Cardiac septum (tissue), 1 donor: ENCODE data around the gene BCL2. TPM values are rescaled to one million over a fixed set of nuclear protein-coding genes. Genes with fewer than 3 reads are reported as not detected.
A peak's percentile ranks its signal among the peaks of the same experiment; 100 is the strongest.

Source experiments
- DNase-seq: peaks from one replicate; pipeline ENCODE4 v3.0.0-alpha.2; 2020; ENCODE audit warnings: low spot score
- intact Hi-C: fragments of 100-400 bp; cut with DNase I; formaldehyde crosslinking; loops from one replicate; pipeline ENCODE4 v1.14.0; 2022
- total RNA-seq: library from RNA; stranded (reverse); fragmentation: NEBNext Ultra II Directional; extraction: Animal tissue kit (Norgen Biotek cat#: 25700); gene quantifications from one replicate; pipeline ENCODE4 v1.2.1, GENCODE V29; 2021
- donor health status: DM: no; HTN: no; CAD: no.

The BCL2 gene
- total RNA-seq, 1 donor from 2014 or later: 25.9 TPM

DNA sequence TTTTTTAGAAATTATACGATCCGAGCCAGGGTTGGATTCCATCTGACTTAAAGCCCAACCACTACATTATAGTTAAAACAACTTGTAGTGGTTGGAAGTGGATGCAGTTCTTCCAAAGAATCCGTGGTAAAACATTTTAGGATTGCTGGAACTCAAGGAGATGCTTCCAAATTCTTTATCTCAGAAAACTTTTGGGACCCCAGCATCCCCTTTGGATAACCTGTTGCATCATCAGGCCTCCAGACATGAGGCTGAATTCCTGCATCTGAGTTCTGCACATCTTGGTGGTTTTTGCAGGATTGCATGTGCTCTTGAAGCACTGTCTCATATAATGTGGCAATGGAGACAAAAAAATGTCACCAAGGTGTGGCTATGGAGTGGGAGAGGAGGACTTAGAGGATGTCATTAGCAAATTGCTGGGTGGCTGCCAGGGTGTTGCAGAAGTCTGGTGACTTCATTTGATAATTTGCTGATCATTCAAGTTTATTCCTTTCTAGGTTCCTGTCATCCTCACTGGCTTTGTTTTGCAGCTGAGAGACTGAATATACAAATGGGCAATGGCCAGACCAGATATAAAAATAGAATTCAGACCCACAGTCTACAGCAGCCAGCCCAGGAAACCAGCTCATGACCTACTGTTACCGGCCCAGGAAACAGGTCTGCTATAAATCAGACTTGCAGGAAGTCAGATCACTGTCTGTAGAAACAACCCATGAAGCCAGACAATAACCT is 207.7 kb downstream of the BCL2 start:
- DNase-seq: no peak

DNA sequence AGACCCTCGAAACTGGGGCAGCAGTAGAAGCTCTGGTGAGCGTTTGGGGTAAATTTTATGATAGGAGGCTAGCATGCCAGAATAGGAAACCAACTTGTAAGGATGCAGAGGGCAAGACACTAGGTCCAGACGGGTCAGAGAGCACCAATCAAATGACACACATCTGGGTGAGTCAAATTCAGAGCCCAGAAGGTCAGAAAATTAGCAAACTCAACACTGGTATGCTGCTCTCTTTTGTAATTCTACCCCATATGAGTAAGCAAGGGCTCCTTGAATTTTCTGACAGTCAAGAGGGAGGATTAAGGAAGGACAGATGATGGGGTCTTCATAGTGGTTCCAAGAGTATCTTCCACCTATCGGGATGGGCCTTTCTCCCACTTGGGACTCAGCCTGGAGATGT is 209.8 kb downstream of the BCL2 start:
- intact Hi-C loops: no loop called here

More for the DNA sequence above, 207.7 kb downstream of the BCL2 start:
- intact Hi-C loops: no loop called here

DNA sequence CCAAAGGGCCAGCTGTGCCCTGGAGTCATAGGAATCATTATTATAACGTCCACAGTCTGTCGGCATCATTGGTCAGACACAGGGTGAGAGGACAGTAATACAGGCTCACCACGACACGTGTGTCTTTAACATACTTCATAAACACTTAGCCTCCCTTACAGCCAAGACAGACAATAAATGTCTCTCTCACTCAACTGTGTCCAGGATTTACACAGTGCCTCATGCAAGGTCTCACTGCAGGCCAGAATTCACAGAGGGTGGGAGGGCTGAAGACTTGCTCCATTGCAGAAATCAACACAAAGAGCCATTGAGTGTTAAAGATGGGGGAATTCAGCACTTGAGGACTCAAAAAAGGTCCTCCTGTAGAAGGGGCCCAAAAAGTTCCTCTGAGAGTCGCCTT is 210.5 kb downstream of the BCL2 start:
- DNase-seq: no peak
- intact Hi-C loops: no loop called here

More for the DNA sequence above, 209.8 kb downstream of the BCL2 start:
- no peak for DNase-seq

DNA sequence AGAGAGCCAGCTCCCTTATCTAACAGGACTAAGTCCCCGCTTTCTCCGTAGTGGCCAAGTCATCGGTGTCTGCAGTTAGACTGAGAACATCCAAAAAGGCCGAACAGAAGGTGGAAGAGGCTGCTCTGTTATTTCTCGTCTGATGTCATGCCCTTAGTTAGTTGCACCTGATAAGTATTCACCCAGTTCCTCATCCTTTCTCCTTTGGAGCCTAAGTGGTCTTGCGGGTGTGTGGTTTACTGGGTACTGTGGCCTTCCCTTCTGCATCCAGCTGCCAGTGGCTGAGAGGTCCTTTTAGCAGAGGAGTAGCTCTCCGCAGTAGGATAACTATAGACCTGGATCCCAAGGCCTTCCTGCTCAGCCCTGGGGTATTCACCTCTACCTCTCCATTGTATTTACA is 211.6 kb downstream of the BCL2 start:
- intact Hi-C loops: no loop called here
- no peak for DNase-seq

DNA sequence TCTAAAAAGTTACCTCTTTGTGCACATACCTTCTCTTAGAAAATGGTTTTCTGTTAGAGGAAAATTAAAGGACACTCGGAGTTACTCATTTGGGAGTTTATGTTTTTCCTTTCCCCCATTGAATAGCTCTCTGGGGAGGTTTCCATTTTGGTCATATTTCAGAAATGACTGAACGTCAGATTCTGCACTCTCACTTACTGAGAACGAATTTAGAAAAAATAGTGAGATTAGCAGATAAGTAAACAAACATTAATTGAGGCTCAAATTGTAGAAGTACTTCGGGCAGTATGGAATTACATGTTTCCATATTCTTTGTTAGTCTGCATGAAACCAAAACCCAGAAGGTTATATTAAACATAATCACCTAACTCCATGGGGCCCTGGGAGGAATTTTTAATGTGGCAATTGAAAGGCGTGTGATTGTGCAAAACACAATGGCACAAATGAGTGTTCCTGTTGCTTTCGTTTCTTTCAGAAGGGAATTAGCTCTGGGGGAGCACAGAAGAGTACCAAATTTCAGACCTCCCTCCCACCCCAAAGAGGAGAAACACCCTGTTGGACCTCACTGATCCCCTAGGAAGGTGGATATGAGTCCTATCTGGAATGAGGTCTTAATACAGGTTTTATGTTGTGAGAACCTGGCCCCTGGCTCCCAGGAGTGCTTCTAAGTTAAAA is 212.3 kb downstream of the BCL2 start:
- intact Hi-C loops: no loop called here
- DNase-seq: no peak

DNA sequence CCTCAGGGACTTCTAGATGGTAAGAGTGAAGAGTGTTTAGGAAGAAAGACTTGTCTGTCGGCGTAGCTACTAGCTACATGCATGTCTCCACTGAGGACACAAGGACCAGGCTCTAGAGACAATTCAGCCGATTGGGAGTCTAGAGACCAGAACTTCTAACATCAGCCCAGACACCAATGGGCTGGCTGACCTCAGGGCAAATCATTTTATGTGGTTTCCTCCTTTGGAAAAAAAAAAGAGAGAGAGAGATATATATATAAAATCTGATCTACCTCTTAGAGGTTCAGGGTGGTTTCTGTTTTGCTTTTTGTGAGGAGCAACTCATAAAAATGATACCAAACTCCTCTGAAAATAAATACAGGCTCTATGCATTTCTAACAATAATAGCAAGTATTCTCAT is 212.8 kb downstream of the BCL2 start:
- no peak for DNase-seq
- intact Hi-C loops: no loop called here

DNA sequence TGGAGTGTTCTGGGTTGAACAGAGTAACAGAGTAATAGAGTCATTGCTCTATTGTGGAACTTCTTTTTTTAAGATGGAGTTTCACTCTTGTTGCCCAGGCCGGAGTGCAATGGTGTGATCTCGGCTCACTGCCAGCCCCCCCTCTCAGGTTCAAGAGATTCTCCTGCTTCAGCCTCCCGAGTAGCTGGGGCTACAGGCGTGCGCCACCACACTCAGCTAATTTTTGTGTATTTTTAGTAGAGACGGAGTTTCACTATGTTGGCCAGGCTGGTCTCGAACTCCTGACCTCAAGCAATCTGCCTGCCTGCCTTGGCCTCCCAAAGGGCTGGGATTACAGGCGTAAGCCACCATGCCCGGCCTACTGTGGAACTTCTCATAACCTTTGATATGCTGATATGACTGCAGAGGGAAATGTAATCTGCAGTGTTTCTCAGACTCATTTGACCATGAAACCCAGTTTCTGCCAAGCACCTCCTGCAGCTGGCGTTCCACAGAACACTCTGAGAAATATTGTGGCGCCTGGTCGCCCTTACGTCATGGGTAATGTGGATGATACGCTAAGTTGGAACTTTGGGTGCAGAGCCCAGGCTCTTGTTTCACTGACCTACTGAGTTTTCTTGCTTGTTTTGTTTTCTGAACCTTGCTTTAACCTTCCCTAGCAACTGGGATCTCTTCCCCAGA is 213.8 kb downstream of the BCL2 start:
- intact Hi-C loops: no loop called here
- no peak for DNase-seq

DNA sequence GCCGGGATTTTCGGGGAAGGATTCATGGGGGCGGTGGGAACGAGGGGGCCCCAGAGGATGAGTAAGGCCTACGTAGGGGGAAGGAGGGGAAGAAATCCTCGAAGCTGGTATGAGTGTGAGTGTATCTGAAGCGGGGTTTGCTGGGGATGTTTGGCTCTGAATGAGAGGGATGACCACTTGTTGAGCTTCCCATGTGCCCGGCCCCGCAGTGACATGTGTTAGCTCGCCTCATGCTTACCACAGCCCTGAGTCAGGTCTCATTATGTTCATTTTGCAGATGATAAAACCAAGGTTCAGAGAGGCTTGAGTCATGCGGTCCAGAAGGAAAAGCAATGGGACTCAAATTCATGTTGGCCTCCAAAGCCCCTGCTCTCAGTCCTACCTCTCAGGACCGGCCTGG is 214.7 kb downstream of the BCL2 start:
- intact Hi-C loops: no loop called here
- DNase-seq: no peak

DNA sequence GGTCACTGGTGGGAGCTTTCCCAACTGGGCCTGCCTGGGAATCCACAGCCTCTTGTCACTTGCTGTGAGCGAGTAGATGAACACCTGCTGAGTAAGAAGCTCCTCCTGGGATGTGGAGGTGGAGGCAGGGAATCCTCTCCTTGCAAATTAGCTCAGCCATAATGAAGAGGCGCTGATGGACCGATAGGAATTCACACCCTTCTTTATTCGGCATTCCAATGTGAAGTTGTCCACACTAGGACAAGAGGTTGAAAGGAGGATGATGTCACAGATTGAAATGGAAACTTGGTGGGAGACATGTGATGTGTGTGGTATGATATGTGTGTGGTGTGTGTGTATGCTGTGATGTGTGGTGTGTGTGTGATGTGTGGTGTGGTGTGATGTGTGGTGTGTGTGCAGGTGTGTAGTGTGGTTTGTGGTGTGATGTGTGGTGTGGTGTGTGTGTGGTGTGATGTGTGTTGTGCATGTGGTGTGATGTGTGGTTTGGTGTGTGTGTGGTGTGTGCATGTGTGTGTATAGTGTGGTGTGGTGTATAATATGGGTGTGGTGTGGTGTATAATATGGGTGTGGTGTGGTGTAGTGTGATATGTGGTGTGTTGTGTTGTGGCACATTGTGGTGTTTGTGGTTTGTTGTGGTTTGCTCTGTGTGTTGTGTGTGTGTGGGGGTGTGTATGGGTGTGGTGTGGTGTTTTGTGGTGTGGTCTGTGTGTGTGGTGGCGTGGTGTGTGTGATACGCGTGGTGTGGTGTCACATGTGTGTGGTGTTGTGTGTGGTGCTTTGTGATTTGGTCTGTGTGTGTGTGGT is 216.4 kb downstream of the BCL2 start:
- DNase-seq: no peak
- intact Hi-C loops: no loop called here

DNA sequence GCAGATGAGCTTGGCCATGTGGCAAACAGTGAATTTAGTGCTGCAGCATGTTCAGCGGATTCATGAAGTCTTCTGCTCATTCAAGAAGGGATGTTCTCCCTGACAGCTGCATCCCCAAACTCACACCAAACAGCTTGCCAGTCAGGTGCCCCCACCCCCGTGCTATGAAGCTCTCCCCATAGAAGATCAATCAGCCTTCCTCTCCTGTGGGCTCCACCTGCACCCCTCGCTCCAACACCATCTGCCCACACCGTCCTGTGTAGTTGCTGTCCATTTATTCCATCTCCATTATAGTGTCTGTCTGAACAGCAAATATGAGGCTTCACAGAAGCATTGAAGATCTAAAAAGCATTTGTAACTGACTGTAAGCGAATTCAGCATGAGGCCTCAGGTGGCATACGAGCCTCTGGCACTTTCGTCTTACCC is 218.9 kb downstream of the BCL2 start:
- DNase-seq: no peak
- intact Hi-C loops: no loop called here

DNA sequence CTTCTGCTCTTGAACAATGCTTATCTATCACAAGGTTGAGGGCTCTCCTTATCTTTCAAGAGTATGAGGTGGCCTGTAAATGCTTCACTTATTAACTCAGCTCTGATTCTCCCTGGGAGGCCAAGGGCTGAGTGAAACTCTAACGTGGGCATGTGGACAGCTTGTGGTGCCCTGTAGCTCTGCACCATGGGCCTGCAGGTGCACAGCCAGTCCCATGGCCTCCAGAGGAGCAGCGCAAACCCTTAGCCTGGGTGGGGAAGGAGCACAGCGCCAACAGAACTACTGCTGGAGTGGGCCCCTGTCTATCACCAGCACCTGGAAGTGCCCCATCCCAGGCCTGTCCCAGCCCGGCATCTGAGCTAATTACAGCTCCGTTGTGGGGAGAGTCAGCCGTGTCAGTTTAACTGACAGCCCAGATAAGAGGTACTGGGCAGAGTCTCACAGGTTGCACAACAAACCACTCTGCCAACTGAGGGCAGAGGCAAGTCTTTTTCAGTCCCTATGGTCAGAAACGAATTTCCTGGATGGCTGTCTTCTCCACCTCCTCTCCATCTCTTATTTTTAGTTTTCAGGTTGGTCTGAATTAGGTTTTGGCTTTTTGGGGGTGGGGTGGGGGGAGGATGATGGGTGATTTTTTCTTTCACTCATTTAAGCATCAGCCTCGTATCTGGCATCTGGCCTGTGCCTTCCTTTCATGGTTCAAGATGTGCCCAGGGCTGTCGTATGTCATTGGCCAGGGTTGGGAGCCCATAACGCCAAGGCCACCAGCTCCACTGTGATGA is 219.5 kb downstream of the BCL2 start:
- intact Hi-C loops: loop anchor here (5.0 kb wide), 1 partner anchor 58 kb away; no protein-coding TSS in a partner anchor
- DNase-seq: peak; percentile 85

DNA sequence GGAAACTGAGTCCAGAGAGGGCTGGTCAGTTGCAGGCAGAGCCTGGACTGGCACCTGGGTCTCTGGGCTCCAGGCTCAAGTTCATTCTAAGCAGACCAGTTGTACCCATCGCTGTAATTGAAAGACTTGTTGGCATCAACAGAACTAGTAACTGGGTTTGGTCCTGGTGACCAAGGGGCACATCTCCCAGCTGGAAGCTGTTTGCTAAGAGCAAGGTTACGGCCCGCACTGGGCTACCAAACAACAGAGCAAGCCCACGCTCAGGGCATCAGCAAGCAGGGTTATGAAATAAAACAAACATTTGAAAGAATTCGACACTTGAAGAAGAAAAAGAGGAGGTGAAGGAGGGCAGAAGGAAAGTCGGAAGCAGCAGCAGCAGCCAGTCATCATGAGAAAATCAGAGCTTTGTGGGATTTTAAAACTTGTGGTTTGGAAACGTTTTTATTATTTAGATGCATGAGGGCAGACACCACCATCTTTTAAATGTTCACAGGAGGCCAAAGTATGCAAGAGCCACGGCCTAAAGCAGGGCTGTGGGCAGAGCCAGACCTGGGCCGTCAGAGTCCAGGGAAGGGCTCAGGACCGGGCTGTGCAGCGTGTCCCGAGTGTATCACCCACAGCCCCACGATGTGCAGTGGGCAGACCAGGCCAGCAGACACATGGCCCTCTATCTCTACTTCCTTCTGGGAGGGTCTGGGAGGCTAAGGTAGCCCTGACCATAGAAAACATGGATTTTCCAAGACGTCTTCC is 220.3 kb downstream of the BCL2 start:
- no peak for DNase-seq
- intact Hi-C loops: loop anchor here (5.0 kb wide), 1 partner anchor 57 kb away; no protein-coding TSS in a partner anchor

DNA sequence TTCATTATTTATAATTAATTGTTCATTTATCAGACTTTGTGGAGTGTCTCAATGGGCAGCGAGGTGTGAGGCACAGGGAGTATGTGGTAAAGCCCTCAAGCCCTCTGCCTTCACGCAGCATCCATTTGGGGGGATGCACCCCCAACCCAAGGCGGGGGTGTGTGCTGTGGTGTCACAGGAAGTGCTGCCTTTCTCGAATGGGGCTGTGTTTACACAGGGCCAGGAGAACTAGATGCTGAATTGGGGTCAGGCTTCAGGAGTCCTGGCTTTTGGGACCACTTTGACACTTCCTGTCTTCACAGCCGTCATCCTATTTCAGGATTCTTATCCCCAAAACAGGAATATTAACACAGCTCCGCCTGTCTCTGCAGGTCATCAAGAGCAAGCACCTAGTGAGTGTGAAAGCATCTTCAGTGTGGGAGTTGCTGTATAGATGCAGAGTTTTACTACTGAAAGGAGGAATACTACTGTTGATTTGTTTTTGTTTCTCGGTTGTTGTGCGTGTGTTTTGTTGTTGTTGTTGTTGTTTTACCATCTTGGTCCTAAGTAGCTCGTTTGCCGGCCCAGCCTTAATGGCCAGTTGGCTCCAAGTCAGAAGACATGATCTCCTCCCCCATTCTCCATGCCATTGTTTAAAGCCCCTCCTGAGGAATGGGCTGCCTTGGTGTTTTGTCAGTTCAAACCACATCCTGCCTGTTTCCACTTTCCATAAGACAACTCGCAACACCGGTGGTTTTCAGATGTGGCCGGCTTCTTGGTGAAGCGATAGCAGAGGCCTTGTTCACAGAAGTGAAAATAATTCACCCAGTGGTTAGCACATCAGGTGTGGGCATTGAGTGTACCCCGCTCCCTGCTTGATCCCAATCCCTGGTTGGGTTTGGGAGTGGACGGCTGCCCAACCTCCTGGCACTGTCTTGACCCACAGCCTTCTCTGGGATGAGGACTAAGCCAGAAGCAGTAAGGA is 221.3 kb downstream of the BCL2 start:
- intact Hi-C loops: loop anchor here (5.0 kb wide), 1 partner anchor 56 kb away; no protein-coding TSS in a partner anchor
- no peak for DNase-seq

DNA sequence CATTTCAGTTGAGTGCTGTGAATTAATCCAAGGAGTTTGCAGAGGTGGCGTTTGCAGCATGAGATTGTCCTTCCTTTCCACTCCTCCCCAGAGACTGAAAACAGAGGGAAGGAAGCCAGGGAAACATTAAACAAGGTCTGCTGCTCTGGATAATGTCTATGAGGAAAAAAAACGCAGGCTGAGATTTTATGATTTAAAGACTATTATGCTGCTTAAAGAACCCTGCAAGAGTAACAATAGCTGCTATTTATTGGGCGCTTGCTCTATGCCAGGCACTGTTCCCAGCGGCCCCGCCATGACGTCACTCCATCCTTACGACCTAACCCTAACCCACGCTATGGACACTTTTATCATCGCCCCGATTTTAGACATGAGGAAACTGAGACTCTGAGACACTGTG is 222.4 kb downstream of the BCL2 start:
- intact Hi-C loops: loop anchor here (5.0 kb wide), 1 partner anchor 55 kb away; no protein-coding TSS in a partner anchor
- no peak for DNase-seq

DNA sequence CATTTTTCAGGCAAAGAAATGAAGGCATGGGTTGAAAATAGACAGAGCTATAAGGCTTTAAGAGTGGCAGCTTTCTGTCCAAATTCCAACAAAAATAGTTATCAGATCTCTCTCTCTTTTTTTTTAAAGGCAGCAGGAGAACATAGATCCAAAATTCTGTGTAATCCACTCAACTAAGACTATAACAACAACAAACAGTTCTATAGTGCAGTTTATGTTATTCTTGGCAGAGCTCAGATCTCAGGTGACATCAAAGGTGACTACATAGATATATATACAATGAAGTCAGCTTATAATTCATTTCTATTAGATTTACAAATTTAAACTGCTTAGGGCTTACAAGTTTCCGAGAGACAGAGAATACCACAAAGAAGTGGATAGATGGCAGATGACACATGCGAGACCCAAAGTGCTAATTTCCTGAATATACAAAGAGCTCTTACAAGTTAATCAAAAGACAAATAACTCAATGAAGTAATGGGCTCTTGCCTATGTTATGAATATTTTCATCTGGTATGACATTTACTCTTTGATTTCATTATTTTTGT is 223.2 kb downstream of the BCL2 start:
- intact Hi-C loops: loop anchor here (5.0 kb wide), 1 partner anchor 54 kb away; no protein-coding TSS in a partner anchor
- no peak for DNase-seq

DNA sequence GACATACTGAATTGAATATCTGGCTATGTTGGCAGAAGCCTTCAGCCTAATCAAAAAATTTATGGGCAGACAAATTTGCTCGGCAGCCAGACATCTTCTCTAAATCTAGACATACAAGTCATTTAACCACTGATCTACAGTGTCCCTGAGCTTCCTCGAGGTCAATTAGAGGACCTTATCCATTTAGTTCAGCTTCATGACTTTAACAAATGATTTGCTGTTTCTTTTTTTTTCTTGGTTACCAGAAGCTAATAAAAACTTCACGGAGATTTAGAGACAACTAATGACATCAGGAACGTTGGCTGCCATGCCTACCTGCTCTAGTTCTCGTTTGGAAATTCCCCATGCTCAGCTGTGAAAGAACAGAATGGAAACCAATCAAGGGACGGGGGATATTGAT is 223.8 kb downstream of the BCL2 start:
- DNase-seq: no peak
- intact Hi-C loops: loop anchor here (5.0 kb wide), 1 partner anchor 53 kb away; no protein-coding TSS in a partner anchor
